ENCODE results near the gene TSPAN9.

TSPAN9 gene

GRCh38 chr12:3328081-3328480 lies 250.9 kb downstream of the TSPAN9 start:
- no peak for DNase-seq

GRCh38 chr12:3328571-3328970 lies 251.4 kb downstream of the TSPAN9 start:
- DNase-seq, result no peak

GRCh38 chr12:3329361-3329760 lies 252.2 kb downstream of the TSPAN9 start:
- no peak for DNase-seq

- DNase-seq, result no peak
These were observed 253.9 kb downstream of the TSPAN9 start for GRCh38 chr12:3330976-3331510.

- no peak for DNase-seq
These were observed 255.0 kb downstream of the TSPAN9 start for GRCh38 chr12:3332188-3332587.

GRCh38 chr12:3333583-3333982 lies 256.4 kb downstream of the TSPAN9 start:
- no peak for DNase-seq

- no peak for DNase-seq
These were observed 256.8 kb downstream of the TSPAN9 start for GRCh38 chr12:3333991-3334391.

GRCh38 chr12:3335078-3335487 lies 257.9 kb downstream of the TSPAN9 start:
- no peak for DNase-seq
